WTC11 (cell line): ENCODE measurements around the gene TMEM108. TPM values are rescaled to one million over a fixed set of nuclear protein-coding genes. Genes with fewer than 3 reads are reported as not detected.

Experiments used
- ATAC-seq: fragments of 200-7000 bp; cut with Tn5 transposase; 2 replicates; pipeline ENCODE4 v1.10.0; 2021; ENCODE audit warnings: mild to moderate bottlenecking, moderate library complexity
- CTCF ChIA-PET: fragments of 300-600 bp; sonication (Branson Sonifier 250); formaldehyde crosslinking; loops from one replicate; lab custom pipeline; 2021; ENCODE audit warnings: antibody characterized with exemption; lab: Charles Lee
- POLR2A ChIA-PET: fragments of 350-600 bp; sonication (Branson Sonifier 250); formaldehyde crosslinking; loops from one replicate; lab custom pipeline; 2021; ENCODE audit warnings: antibody characterized with exemption; lab: Charles Lee
- DNase-seq: peaks from one replicate; pipeline ENCODE4 v3.0.0; 2021; ENCODE audit warnings: low spot score
- H3K27ac Mint-ChIP-seq: 2 replicates; pipeline ENCODE4 v1.8.0; 2021; ENCODE audit warnings: mixed read lengths
- H3K27me3 Mint-ChIP-seq: 2 replicates; pipeline ENCODE4 v1.8.0; 2021; ENCODE audit warnings: low read depth, mild to moderate bottlenecking, moderate library complexity, mixed read lengths
- H3K36me3 Mint-ChIP-seq: 2 replicates; pipeline ENCODE4 v1.8.0; 2021; ENCODE audit warnings: mixed read lengths
- H3K4me1 Mint-ChIP-seq: 2 replicates; pipeline ENCODE4 v1.8.0; 2022; ENCODE audit warnings: mixed read lengths
- H3K4me3 Mint-ChIP-seq: 2 replicates; pipeline ENCODE4 v1.8.0; 2021; ENCODE audit warnings: mild to moderate bottlenecking, moderate library complexity, mixed read lengths
- H3K9me3 Mint-ChIP-seq: 2 replicates; pipeline ENCODE4 v1.8.0; 2021; ENCODE audit warnings: mixed read lengths
- AR ChIP-seq: fragments of 250-450 bp; sonication (Bioruptor Pico); IDR thresholded peaks from 2 replicates; pipeline ENCODE4 v1.9.0; 2021; ENCODE audit warnings: mild to moderate bottlenecking
- ELF4 ChIP-seq: sonication (generic); formaldehyde crosslinking; IDR thresholded peaks from 2 replicates; pipeline ENCODE4 v1.8.1; 2022; ENCODE audit warnings: low read depth, mild to moderate bottlenecking, moderate library complexity, missing genetic modification reagents
- FOXJ3 ChIP-seq: sonication (generic); formaldehyde crosslinking; IDR thresholded peaks from 2 replicates; pipeline ENCODE4 v1.9.0; 2021; ENCODE audit warnings: missing genetic modification reagents, mild to moderate bottlenecking, borderline replicate concordance
- HMGA2 ChIP-seq: fragments of 250-450 bp; sonication (Bioruptor Pico); IDR thresholded peaks from 2 replicates; pipeline ENCODE4 v1.4.0; 2021; ENCODE audit warnings: mild to moderate bottlenecking, moderate library complexity
- IRF2 ChIP-seq: sonication (generic); formaldehyde crosslinking; IDR thresholded peaks from 2 replicates; pipeline ENCODE4 v1.8.0; 2022; ENCODE audit warnings: low read depth, missing genetic modification reagents, borderline replicate concordance
- JUN ChIP-seq: sonication (generic); formaldehyde crosslinking; IDR thresholded peaks from 2 replicates; pipeline ENCODE4 v1.8.0; 2023; ENCODE audit warnings: mild to moderate bottlenecking, missing genetic modification reagents
- NR3C1 ChIP-seq: sonication (generic); formaldehyde crosslinking; conservative IDR thresholded peaks from 2 replicates; pipeline ENCODE4 v1.8.1; 2023; ENCODE audit warnings: low read depth, mild to moderate bottlenecking, missing genetic modification reagents
- SMAD4 ChIP-seq: sonication (generic); formaldehyde crosslinking; IDR thresholded peaks from 2 replicates; pipeline ENCODE4 v1.8.0; 2022; ENCODE audit warnings: mild to moderate bottlenecking, missing genetic modification reagents
- TCF7 ChIP-seq: sonication (generic); formaldehyde crosslinking; IDR thresholded peaks from 2 replicates; pipeline ENCODE4 v1.8.0; 2022; ENCODE audit warnings: mild to moderate bottlenecking, low read depth, missing genetic modification reagents, moderate library complexity
- total RNA-seq: library from RNA; stranded (reverse); gene quantifications from 3 replicates; pipeline ENCODE4 v1.2.3, GENCODE V29; 2021
- TF ChIP-seq, protein P1 (sequence below): sonication (generic); formaldehyde crosslinking; IDR thresholded peaks from 2 replicates; pipeline ENCODE4 v1.8.0; 2022; ENCODE audit warnings: missing genetic modification reagents
- TF ChIP-seq, protein P2 (sequence below): sonication (generic); formaldehyde crosslinking; IDR thresholded peaks from 2 replicates; pipeline ENCODE4 v1.8.1; 2023; ENCODE audit warnings: mild to moderate bottlenecking, moderate library complexity, missing genetic modification reagents
- TF ChIP-seq, protein P3 (sequence below): sonication (generic); formaldehyde crosslinking; IDR thresholded peaks from 2 replicates; pipeline ENCODE4 v1.8.0; 2022; ENCODE audit warnings: mild to moderate bottlenecking, missing genetic modification reagents
- TF ChIP-seq, protein P4 (sequence below): fragments of 250-450 bp; sonication (Bioruptor Pico); IDR thresholded peaks from 2 replicates; pipeline ENCODE4 v1.9.0; 2021; ENCODE audit warnings: mild to moderate bottlenecking, borderline replicate concordance

Gene TMEM108
- total RNA-seq, 1 experiment from 2014 or later: 14.7 TPM

- no peak overlapping the region for H3K4me3 Mint-ChIP-seq
- ChIA-PET CTCF (no interaction called here), POLR2A (no interaction called here)
- TF ChIP-seq, protein P1, sequence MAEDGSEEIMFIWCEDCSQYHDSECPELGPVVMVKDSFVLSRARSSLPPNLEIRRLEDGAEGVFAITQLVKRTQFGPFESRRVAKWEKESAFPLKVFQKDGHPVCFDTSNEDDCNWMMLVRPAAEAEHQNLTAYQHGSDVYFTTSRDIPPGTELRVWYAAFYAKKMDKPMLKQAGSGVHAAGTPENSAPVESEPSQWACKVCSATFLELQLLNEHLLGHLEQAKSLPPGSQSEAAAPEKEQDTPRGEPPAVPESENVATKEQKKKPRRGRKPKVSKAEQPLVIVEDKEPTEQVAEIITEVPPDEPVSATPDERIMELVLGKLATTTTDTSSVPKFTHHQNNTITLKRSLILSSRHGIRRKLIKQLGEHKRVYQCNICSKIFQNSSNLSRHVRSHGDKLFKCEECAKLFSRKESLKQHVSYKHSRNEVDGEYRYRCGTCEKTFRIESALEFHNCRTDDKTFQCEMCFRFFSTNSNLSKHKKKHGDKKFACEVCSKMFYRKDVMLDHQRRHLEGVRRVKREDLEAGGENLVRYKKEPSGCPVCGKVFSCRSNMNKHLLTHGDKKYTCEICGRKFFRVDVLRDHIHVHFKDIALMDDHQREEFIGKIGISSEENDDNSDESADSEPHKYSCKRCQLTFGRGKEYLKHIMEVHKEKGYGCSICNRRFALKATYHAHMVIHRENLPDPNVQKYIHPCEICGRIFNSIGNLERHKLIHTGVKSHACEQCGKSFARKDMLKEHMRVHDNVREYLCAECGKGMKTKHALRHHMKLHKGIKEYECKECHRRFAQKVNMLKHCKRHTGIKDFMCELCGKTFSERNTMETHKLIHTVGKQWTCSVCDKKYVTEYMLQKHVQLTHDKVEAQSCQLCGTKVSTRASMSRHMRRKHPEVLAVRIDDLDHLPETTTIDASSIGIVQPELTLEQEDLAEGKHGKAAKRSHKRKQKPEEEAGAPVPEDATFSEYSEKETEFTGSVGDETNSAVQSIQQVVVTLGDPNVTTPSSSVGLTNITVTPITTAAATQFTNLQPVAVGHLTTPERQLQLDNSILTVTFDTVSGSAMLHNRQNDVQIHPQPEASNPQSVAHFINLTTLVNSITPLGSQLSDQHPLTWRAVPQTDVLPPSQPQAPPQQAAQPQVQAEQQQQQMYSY (CRISPR knock-in tag): no peak
- no peak for TF ChIP-seq FOXJ3 (CRISPR knock-in tag)
- TF ChIP-seq NR3C1: no peak
- no peak for TF ChIP-seq JUN (CRISPR knock-in tag)
- TF ChIP-seq ELF4 (CRISPR knock-in tag): no peak
- no peak for TF ChIP-seq SMAD4 (CRISPR knock-in tag)
- TF ChIP-seq, protein P2, sequence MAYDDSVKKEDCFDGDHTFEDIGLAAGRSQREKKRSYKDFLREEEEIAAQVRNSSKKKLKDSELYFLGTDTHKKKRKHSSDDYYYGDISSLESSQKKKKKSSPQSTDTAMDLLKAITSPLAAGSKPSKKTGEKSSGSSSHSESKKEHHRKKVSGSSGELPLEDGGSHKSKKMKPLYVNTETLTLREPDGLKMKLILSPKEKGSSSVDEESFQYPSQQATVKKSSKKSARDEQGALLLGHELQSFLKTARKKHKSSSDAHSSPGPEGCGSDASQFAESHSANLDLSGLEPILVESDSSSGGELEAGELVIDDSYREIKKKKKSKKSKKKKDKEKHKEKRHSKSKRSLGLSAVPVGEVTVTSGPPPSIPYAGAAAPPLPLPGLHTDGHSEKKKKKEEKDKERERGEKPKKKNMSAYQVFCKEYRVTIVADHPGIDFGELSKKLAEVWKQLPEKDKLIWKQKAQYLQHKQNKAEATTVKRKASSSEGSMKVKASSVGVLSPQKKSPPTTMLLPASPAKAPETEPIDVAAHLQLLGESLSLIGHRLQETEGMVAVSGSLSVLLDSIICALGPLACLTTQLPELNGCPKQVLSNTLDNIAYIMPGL (CRISPR knock-in tag): no peak
- TF ChIP-seq IRF2 (CRISPR knock-in tag): no peak
- TF ChIP-seq HMGA2: no peak
- no peak for TF ChIP-seq TCF7 (CRISPR knock-in tag)
- TF ChIP-seq, protein P3, sequence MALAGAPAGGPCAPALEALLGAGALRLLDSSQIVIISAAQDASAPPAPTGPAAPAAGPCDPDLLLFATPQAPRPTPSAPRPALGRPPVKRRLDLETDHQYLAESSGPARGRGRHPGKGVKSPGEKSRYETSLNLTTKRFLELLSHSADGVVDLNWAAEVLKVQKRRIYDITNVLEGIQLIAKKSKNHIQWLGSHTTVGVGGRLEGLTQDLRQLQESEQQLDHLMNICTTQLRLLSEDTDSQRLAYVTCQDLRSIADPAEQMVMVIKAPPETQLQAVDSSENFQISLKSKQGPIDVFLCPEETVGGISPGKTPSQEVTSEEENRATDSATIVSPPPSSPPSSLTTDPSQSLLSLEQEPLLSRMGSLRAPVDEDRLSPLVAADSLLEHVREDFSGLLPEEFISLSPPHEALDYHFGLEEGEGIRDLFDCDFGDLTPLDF (CRISPR knock-in tag): no peak
- H3K9me3 Mint-ChIP-seq: peaks cover 8% of the 10 kb centered on the region
- H3K27ac Mint-ChIP-seq: no peak overlapping the region
- no peak for ATAC-seq
- peaks cover 7% of the 10 kb centered on the region for H3K4me1 Mint-ChIP-seq
- no peak for DNase-seq
- no peaks in the 10 kb centered on the region for H3K36me3 Mint-ChIP-seq
- H3K27me3 Mint-ChIP-seq: no peaks in the 10 kb centered on the region
These were observed 41.4 kb downstream of the TMEM108 start for GRCh38 chr3:133079621-133080020.

GRCh38 chr3:133081016-133081415, 42.8 kb downstream of the TMEM108 start:
- no peaks in the 10 kb centered on the region for H3K36me3 Mint-ChIP-seq
- ChIA-PET CTCF (interaction anchor here (0.6 kb wide), 1 partner anchor 343 kb away, joined by 3 read pairs; no protein-coding TSS in a partner anchor), POLR2A (interaction anchor here (0.6 kb wide), 1 partner anchor 391 kb away, joined by 3 read pairs; no protein-coding TSS in a partner anchor)
- no peak overlapping the region for H3K4me3 Mint-ChIP-seq
- no peak overlapping the region for H3K27ac Mint-ChIP-seq
- DNase-seq (no peak), ATAC-seq (no peak)
- TF ChIP-seq, protein P4, sequence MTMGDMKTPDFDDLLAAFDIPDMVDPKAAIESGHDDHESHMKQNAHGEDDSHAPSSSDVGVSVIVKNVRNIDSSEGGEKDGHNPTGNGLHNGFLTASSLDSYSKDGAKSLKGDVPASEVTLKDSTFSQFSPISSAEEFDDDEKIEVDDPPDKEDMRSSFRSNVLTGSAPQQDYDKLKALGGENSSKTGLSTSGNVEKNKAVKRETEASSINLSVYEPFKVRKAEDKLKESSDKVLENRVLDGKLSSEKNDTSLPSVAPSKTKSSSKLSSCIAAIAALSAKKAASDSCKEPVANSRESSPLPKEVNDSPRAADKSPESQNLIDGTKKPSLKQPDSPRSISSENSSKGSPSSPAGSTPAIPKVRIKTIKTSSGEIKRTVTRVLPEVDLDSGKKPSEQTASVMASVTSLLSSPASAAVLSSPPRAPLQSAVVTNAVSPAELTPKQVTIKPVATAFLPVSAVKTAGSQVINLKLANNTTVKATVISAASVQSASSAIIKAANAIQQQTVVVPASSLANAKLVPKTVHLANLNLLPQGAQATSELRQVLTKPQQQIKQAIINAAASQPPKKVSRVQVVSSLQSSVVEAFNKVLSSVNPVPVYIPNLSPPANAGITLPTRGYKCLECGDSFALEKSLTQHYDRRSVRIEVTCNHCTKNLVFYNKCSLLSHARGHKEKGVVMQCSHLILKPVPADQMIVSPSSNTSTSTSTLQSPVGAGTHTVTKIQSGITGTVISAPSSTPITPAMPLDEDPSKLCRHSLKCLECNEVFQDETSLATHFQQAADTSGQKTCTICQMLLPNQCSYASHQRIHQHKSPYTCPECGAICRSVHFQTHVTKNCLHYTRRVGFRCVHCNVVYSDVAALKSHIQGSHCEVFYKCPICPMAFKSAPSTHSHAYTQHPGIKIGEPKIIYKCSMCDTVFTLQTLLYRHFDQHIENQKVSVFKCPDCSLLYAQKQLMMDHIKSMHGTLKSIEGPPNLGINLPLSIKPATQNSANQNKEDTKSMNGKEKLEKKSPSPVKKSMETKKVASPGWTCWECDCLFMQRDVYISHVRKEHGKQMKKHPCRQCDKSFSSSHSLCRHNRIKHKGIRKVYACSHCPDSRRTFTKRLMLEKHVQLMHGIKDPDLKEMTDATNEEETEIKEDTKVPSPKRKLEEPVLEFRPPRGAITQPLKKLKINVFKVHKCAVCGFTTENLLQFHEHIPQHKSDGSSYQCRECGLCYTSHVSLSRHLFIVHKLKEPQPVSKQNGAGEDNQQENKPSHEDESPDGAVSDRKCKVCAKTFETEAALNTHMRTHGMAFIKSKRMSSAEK: no peak
- no peak for TF ChIP-seq AR (CRISPR knock-in tag)
- H3K4me1 Mint-ChIP-seq: peaks cover 8% of the 10 kb centered on the region
- H3K27me3 Mint-ChIP-seq: no peaks in the 10 kb centered on the region
- peaks cover 8% of the 10 kb centered on the region for H3K9me3 Mint-ChIP-seq
